Chondrocyte (in vitro differentiated cells): Measurements from ENCODE around the gene CPZ. TPM values are rescaled to one million over a fixed set of nuclear protein-coding genes. Genes with fewer than 3 reads are reported as not detected.

Experiments used
- DNase-seq: peaks from one replicate; pipeline ENCODE4 v3.0.0; 2021; ENCODE audit warnings: mixed read lengths, low spot score
- H3K27ac Mint-ChIP-seq: one replicate; pipeline ENCODE4 v1.8.0; 2021; ENCODE audit warnings: mild to moderate bottlenecking, moderate library complexity, mixed read lengths; ENCODE audit not compliant: unreplicated experiment
- H3K27me3 Mint-ChIP-seq: 2 replicates; pipeline ENCODE4 v1.8.0; 2021; ENCODE audit warnings: low read depth, mixed read lengths
- H3K36me3 Mint-ChIP-seq: 2 replicates; pipeline ENCODE4 v1.8.0; 2021; ENCODE audit warnings: low read depth, mixed read lengths
- H3K4me1 Mint-ChIP-seq: 2 replicates; pipeline ENCODE4 v1.8.0; 2021; ENCODE audit warnings: low read depth, mild to moderate bottlenecking, mixed read lengths
- H3K4me3 Mint-ChIP-seq: one replicate; pipeline ENCODE4 v1.8.0; 2021; ENCODE audit warnings: mild to moderate bottlenecking, moderate library complexity, mixed read lengths; ENCODE audit not compliant: unreplicated experiment
- H3K9me3 Mint-ChIP-seq: 2 replicates; pipeline ENCODE4 v1.8.0; 2021; ENCODE audit warnings: low read depth, mixed read lengths
- total RNA-seq: library from RNA; stranded (reverse); gene quantifications from 3 replicates; pipeline ENCODE4 v1.2.1, GENCODE V29; 2021
- TF ChIP-seq, protein P1 (sequence below): fragments of 200-600 bp; sonication (generic); IDR thresholded peaks from 2 replicates; pipeline ENCODE4 v1.5.0; 2021; ENCODE audit warnings: antibody characterized with exemption, mild to moderate bottlenecking, moderate library complexity

The CPZ gene
- total RNA-seq, 1 donor from 2014 or later: 9.5 TPM

DNA sequence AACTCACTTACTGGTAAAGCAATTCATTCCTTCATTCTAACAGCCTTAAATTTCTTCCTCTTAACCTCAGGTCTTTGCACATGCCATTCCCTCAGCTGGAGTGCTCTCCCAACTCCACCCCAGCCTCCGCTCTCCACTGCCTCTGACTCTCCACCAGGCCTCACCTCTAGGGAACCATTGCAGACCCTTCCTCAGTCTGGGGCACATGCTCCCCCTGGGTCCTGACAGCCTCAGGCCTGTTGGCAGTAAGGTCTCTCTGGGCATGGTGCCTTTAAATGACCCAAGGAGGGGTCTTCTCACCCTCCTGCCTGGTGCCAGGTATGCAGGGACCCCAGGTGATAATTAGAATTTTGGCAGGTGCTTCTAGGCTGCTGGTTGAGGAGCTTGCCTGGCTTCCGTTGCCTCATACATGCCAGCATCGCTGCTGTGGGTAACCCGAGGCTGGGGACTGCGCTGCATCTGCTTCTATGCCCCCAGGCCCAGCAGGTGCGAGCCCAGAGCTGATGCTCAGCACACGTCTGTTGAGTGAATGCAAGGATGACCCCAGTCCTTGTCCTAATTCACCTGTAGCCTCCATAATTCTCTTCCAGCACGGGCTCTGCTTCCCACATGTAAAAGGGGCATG, 39.9 kb upstream of the CPZ start:
- Mint-ChIP-seq H3K36me3 (peaks cover 1% of the 10 kb centered on the region), H3K27ac (no peak overlapping the region), H3K27me3 (no peaks in the 10 kb centered on the region), H3K4me3 (no peak overlapping the region), H3K4me1 (peaks cover 6% of the 10 kb centered on the region), H3K9me3 (no peaks in the 10 kb centered on the region)
- DNase-seq: no peak
- TF ChIP-seq, protein P1, sequence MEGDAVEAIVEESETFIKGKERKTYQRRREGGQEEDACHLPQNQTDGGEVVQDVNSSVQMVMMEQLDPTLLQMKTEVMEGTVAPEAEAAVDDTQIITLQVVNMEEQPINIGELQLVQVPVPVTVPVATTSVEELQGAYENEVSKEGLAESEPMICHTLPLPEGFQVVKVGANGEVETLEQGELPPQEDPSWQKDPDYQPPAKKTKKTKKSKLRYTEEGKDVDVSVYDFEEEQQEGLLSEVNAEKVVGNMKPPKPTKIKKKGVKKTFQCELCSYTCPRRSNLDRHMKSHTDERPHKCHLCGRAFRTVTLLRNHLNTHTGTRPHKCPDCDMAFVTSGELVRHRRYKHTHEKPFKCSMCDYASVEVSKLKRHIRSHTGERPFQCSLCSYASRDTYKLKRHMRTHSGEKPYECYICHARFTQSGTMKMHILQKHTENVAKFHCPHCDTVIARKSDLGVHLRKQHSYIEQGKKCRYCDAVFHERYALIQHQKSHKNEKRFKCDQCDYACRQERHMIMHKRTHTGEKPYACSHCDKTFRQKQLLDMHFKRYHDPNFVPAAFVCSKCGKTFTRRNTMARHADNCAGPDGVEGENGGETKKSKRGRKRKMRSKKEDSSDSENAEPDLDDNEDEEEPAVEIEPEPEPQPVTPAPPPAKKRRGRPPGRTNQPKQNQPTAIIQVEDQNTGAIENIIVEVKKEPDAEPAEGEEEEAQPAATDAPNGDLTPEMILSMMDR: no peak

DNA sequence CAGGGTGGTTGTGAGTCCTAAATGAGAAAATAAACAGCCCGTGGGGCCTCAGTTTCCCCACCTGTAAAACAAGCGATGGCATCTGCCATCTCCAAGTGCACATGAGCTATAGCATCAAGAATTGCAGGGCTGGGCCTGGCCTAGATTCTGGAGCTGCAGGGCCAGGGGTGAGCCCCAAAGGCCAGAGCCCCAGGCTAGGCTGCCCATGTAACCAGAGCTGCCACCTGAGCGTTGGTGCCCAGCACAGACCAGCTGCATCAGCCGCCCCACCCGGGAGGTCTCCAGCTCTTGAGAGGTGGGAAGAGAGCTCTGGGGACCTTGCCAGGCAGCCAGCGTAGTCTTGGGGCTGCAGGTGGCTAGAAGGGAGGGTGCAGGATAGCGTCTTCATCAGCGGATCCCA, 39.3 kb upstream of the CPZ start:
- Mint-ChIP-seq H3K9me3 (no peaks in the 10 kb centered on the region), H3K4me1 (peaks cover 5% of the 10 kb centered on the region), H3K27ac (no peak overlapping the region), H3K36me3 (peaks cover 1% of the 10 kb centered on the region), H3K4me3 (no peak overlapping the region), H3K27me3 (no peaks in the 10 kb centered on the region)
- TF ChIP-seq, protein P1: no peak
- DNase-seq: no peak

DNA sequence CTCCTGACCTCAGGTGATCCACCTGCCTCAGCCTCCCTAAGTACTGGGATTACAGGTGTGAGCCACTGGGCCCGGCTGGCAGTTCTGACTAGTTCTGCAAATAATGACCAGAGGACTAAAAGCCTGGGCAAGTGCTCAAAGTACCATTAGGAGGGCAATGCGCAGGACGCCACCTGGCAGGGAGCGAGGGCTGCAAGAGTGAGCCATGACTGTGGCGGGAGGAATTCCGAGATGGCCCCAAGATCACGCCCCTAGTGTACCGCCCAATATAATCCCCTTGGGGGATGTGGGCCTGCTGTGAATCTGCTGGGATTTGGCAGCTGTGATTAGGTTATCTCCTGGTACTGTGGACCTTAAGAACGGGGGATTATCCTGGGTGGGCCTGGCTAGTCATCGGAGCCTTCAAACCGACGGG, 38.6 kb upstream of the CPZ start:
- Mint-ChIP-seq H3K4me1 (peaks cover 5% of the 10 kb centered on the region), H3K4me3 (no peak overlapping the region), H3K27me3 (no peaks in the 10 kb centered on the region), H3K27ac (no peak overlapping the region), H3K36me3 (peaks cover 1% of the 10 kb centered on the region), H3K9me3 (no peaks in the 10 kb centered on the region)
- TF ChIP-seq, protein P1: no peak
- DNase-seq: no peak

DNA sequence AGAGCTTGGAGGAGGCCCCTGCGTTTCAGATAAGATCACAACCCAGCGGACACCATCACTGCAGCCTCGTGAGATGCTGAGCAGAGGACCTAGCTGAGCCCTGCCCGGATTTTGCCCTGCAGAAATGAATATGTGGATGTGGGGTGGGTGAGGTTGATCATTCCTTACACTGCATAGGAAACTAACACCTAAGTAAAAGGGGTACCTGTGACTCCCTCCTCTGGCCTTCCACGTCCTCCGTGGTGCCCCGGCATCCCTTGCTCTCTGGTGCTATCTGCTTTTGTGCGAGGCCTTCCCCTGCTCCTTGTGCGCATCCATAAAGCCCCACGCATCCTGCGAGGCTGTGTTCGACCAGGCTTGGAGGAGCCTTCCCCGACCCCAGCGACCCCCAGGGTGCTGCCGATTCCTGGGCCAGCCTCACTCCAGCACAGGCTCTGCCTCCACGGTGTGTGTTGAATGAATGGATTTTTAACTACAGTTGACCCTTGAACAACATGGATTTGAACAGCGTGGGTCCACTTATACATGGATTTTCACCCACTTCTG, 37.9 kb upstream of the CPZ start:
- TF ChIP-seq, protein P1: no peak
- H3K4me1 Mint-ChIP-seq: peaks cover 5% of the 10 kb centered on the region
- no peak overlapping the region for H3K4me3 Mint-ChIP-seq
- no peaks in the 10 kb centered on the region for H3K27me3 Mint-ChIP-seq
- no peak for DNase-seq
- H3K27ac Mint-ChIP-seq: no peak overlapping the region
- no peaks in the 10 kb centered on the region for H3K9me3 Mint-ChIP-seq
- peaks cover 1% of the 10 kb centered on the region for H3K36me3 Mint-ChIP-seq

DNA sequence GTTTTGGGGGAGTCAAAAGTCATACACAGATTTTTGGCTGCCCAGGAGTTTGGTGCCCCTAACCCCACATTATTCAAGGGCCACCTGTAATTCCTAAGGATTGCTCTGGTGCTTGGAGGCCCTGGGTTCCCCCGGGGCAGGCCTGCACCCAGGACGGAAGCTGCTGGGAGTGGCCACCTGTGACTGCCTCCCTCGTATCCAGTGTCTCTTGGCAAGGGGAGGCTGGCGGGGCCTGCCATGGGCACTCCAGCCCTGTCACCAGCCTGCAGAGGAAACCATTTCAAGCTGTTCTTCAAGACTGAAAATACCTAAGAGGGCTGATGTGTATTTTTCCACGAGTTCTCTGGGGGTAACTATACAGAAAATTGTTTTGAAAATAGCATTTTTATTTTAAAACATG, 36.8 kb upstream of the CPZ start:
- H3K27ac Mint-ChIP-seq: no peak overlapping the region
- no peaks in the 10 kb centered on the region for H3K27me3 Mint-ChIP-seq
- TF ChIP-seq, protein P1: no peak
- DNase-seq: no peak
- no peaks in the 10 kb centered on the region for H3K9me3 Mint-ChIP-seq
- H3K4me1 Mint-ChIP-seq: peaks cover 5% of the 10 kb centered on the region
- peaks cover 1% of the 10 kb centered on the region for H3K36me3 Mint-ChIP-seq
- H3K4me3 Mint-ChIP-seq: no peak overlapping the region
